HCT116 (cell line): ENCODE measurements around the gene TRIM59. TPM values are rescaled to one million over a fixed set of nuclear protein-coding genes. Genes with fewer than 3 reads are reported as not detected.

Source experiments
- ATAC-seq: fragments of 200-7000 bp; cut with Tn5 transposase; 2 replicates; pipeline ENCODE4 v1.9.1; 2020; ENCODE audit warnings: mild to moderate bottlenecking, moderate library complexity
- BruUV-seq: library from RNA; stranded (reverse); fragments of 400-500 nt; replicated peaks from 2 replicates; lab custom pipeline; 2021; lab: Mats Ljungman, UMichigan
- CTCF ChIA-PET: fragments of 300-600 bp; sonication (Branson Sonifier 250); formaldehyde crosslinking; loops from one replicate; lab custom pipeline; 2021; ENCODE audit warnings: antibody characterized with exemption; lab: Charles Lee
- POLR2A ChIA-PET: fragments of 300-600, 350-600 bp; sonication (Branson Sonifier 250); formaldehyde crosslinking; loops from one replicate; lab custom pipeline; 2021; ENCODE audit warnings: antibody characterized with exemption; lab: Charles Lee
- RAD21 ChIA-PET, 2 experiments: fragments of 300-600 bp; sonication (Branson Sonifier 250); formaldehyde crosslinking; loops; one replicate each; lab custom pipeline; 2023; ENCODE audit warnings: low total read pairs in 2 of 2; ENCODE audit not compliant: uncharacterized antibody in 2 of 2, unreplicated experiment in 2 of 2, low non-redundant PET in 1 of 2; lab: Charles Lee
- DNase-seq: peaks from one replicate; pipeline ENCODE4 v3.0.0-alpha.2; 2010; ENCODE audit warnings: low read depth, low spot score
- H2AFZ ChIP-seq: fragments of 200-600 bp; shearing (Covaris generic), sonication (generic); 2 replicates; pipeline ENCODE4 v1.6.1; 2017; ENCODE audit warnings: low read depth, mixed run types, mixed read lengths, antibody characterized with exemption, low read length; ENCODE audit not compliant: poor library complexity, severe bottlenecking
- H3K27ac ChIP-seq: 2 replicates; pipeline ENCODE4 v1.5.1; 2012; ENCODE audit warnings: low read depth, low read length
- H3K27me3 ChIP-seq: fragments of 200-600 bp; sonication (generic); 2 replicates; pipeline ENCODE4 v1.6.1; 2016; ENCODE audit warnings: mixed run types, low read length, mixed read lengths; ENCODE audit not compliant: insufficient read depth
- H3K36me3 ChIP-seq, 2 experiments: fragments of 200-500 bp in 1 of 2; fragments of 200-600 bp in 1 of 2; sonication (Bioruptor generic) in 1 of 2; sonication (generic) in 1 of 2; 2 replicates each; pipeline versions ENCODE4 v1.5.1 to v1.6.1; 2014 to 2016; ENCODE audit warnings: low read length in 2 of 2, inconsistent platforms in 1 of 2, mixed read lengths in 1 of 2, mixed run types in 1 of 2; ENCODE audit not compliant: insufficient read depth in 2 of 2, control insufficient read depth in 1 of 2
- H3K4me1 ChIP-seq, 2 experiments: fragments of 200-600 bp in 1 of 2; sonication (generic) in 1 of 2; 2 replicates each; pipeline versions ENCODE4 v1.5.1 to v1.6.1; 2012 to 2017; ENCODE audit warnings: low read length in 2 of 2, inconsistent platforms in 1 of 2, mild to moderate bottlenecking in 1 of 2, mixed read lengths in 1 of 2, mixed run types in 1 of 2, moderate library complexity in 1 of 2; ENCODE audit not compliant: insufficient read depth in 2 of 2, control insufficient read depth in 1 of 2
- H3K4me2 ChIP-seq: fragments of 200-600 bp; sonication (generic); 2 replicates; pipeline ENCODE4 v1.6.1; 2017; ENCODE audit warnings: mixed run types, low read length, mixed read lengths
- H3K4me3 ChIP-seq, 2 experiments: fragments of 200-600 bp in 1 of 2; sonication (generic) in 1 of 2; replicated peaks in 1 of 2; 2 replicates each; pipeline ENCODE4 v1.5.1; 2011 to 2016; ENCODE audit warnings: low read length in 2 of 2, control low read depth in 1 of 2, low read depth in 1 of 2, mild to moderate bottlenecking in 1 of 2, mixed read lengths in 1 of 2, mixed run types in 1 of 2
- H3K79me2 ChIP-seq: fragments of 200-600 bp; sonication (generic); 2 replicates; pipeline ENCODE4 v1.6.1; 2017; ENCODE audit warnings: mild to moderate bottlenecking, mixed run types, low read length, moderate library complexity, mixed read lengths; ENCODE audit not compliant: insufficient read depth
- H3K9ac ChIP-seq: fragments of 200-600 bp; sonication (generic); 2 replicates; pipeline ENCODE4 v1.6.1; 2016; ENCODE audit warnings: low read length, mixed read lengths
- H3K9me2 ChIP-seq: fragments of 200-600 bp; sonication (generic), shearing (Covaris generic); 2 replicates; pipeline ENCODE4 v1.6.1; 2017; ENCODE audit warnings: mixed run types, mild to moderate bottlenecking, moderate library complexity; ENCODE audit not compliant: insufficient read depth
- H3K9me3 ChIP-seq, 2 experiments: fragments of 200-500 bp in 1 of 2; fragments of 200-600 bp in 1 of 2; sonication (Bioruptor generic) in 1 of 2; sonication (generic) in 1 of 2; 2 replicates each; pipeline ENCODE4 v1.6.1; 2014 to 2017; ENCODE audit warnings: low read length in 2 of 2, mixed read lengths in 2 of 2, inconsistent platforms in 1 of 2, low read depth in 1 of 2, mild to moderate bottlenecking in 1 of 2, mixed run types in 1 of 2, moderate library complexity in 1 of 2; ENCODE audit not compliant: control insufficient read depth in 1 of 2, insufficient read depth in 1 of 2
- H4K20me1 ChIP-seq: fragments of 200-600 bp; sonication (generic), shearing (Covaris generic); 2 replicates; pipeline ENCODE4 v1.6.1; 2017; ENCODE audit warnings: mixed run types, mild to moderate bottlenecking, moderate library complexity; ENCODE audit not compliant: insufficient read depth
- CBX3 ChIP-seq: IDR thresholded peaks from 2 replicates; pipeline ENCODE4 v1.6.1; 2012; ENCODE audit warnings: low read depth
- CEBPB ChIP-seq: IDR thresholded peaks from 2 replicates; pipeline ENCODE4 v1.6.1; 2012; ENCODE audit warnings: low read depth
- CTCF ChIP-seq, 3 experiments: fragments of 200-600 bp in 1 of 3; sonication (generic) in 1 of 3; IDR thresholded peaks in 2 of 3; conservative IDR thresholded peaks in 1 of 3; 2 replicates each; pipeline ENCODE4 v1.5.1; 2012 to 2017; ENCODE audit warnings: low read depth in 2 of 3, low read length in 2 of 3, antibody characterized with exemption in 1 of 3, borderline replicate concordance in 1 of 3, control low read depth in 1 of 3, mild to moderate bottlenecking in 1 of 3, mixed read lengths in 1 of 3, mixed run types in 1 of 3, moderate library complexity in 1 of 3; ENCODE audit not compliant: insufficient read depth in 1 of 3
- ELF1 ChIP-seq: IDR thresholded peaks from 2 replicates; pipeline ENCODE4 v1.6.1; 2012; ENCODE audit warnings: low read depth, borderline replicate concordance
- POLR2AphosphoS5 ChIP-seq: IDR thresholded peaks from 2 replicates; pipeline ENCODE4 v1.6.1; 2011; ENCODE audit warnings: mild to moderate bottlenecking, low read depth, low read length, moderate library complexity
- RAD21 ChIP-seq: IDR thresholded peaks from 2 replicates; pipeline ENCODE4 v1.6.1; 2012; ENCODE audit warnings: low read depth, mild to moderate bottlenecking
- REST ChIP-seq: IDR thresholded peaks from 2 replicates; pipeline ENCODE4 v1.6.1; 2012; ENCODE audit warnings: low read depth
- YY1 ChIP-seq: IDR thresholded peaks from 2 replicates; pipeline ENCODE4 v1.6.1; 2011; ENCODE audit warnings: low read length, low read depth, moderate library complexity, mild to moderate bottlenecking; ENCODE audit not compliant: insufficient replicate concordance; ENCODE audit errors: extremely low read depth
- ZBTB33 ChIP-seq: IDR thresholded peaks from 2 replicates; pipeline ENCODE4 v1.6.1; 2011; ENCODE audit warnings: mild to moderate bottlenecking, low read length, moderate library complexity; ENCODE audit not compliant: insufficient replicate concordance; ENCODE audit errors: extremely low read depth
- ZFX ChIP-seq: fragments of 450-650 bp; IDR thresholded peaks from 2 replicates; pipeline ENCODE4 v1.6.1; 2017
- intact Hi-C: fragments of 100-400 bp; cut with micrococcal nuclease; formaldehyde crosslinking; loops from 2 replicates; pipeline ENCODE4 v1.10.0; 2022
- total RNA-seq: library from RNA; stranded (reverse); gene quantifications from one replicate; pipeline ENCODE4 v1.2.1, GENCODE V29; 2021; ENCODE audit not compliant: unreplicated experiment

The TRIM59 gene
- total RNA-seq, 1 experiment from 2014 or later, result 41.6 TPM

- TF ChIP-seq ZBTB33, result no peak
- TF ChIP-seq RAD21, result no peak
- TF ChIP-seq ZFX, result no peak
- no peak for TF ChIP-seq ELF1
These were observed 1.3 kb upstream of the TRIM59 start (continued) for GRCh38 chr3:160450846-160451245.

- H3K4me1 ChIP-seq, result peaks cover 8 to 37% of the 10 kb centered on the region in 2 experiments
- no peak for DNase-seq
- intact Hi-C loops, result no loop called here
These were observed 546 bp downstream of the TRIM59 start for GRCh38 chr3:160448845-160449635.

More at GRCh38 chr3:160448845-160449635, 546 bp downstream of the TRIM59 start:
- ChIA-PET CTCF (interaction anchor here (0.8 to 1.3 kb wide), 3 partner anchors 12 to 443 kb away, joined by 3 read pairs; no protein-coding TSS in a partner anchor), POLR2A (interaction anchor here (1.0 to 1.2 kb wide), 3 partner anchors 12 to 37 kb away, joined by 3 read pairs; no protein-coding TSS in a partner anchor), RAD21 (interaction anchor here in 1 of 2 experiments (0.6 kb wide), 1 partner anchor 978 kb away, joined by 3 read pairs; no protein-coding TSS in a partner anchor)
- Histone ChIP-seq H3K79me2 (peaks cover 55% of the 10 kb centered on the region), H3K9me2 (no peaks in the 10 kb centered on the region), H3K9ac (peak overlapping the region; percentile 91), H3K9me3 (no peaks in the 10 kb centered on the region), H3K27ac (peak overlapping the region; percentile 92), H3K4me2 (peak overlapping the region; percentile 83), H3K36me3 (peaks cover 2 to 24% of the 10 kb centered on the region in 2 experiments; a peak in 2 of 4 replicates), H3K4me3 (peak overlapping the region; percentile 75 to 77), H4K20me1 (peaks cover 5% of the 10 kb centered on the region; the same call in 1 of the 2 replicates), H3K27me3 (no peaks in the 10 kb centered on the region), H2AFZ (no peak overlapping the region)
- BruUV-seq, result TSS peak; percentile 68
- peak; percentile 83 for ATAC-seq
- no peak for TF ChIP-seq CTCF (IDR thresholded peaks at IDR 0.05 in 2 of 3, conservative IDR thresholded peaks at IDR 0.05 in 1 of 3; ENCODE audit: borderline replicate concordance in 1 of 3, insufficient read depth in 1 of 3, low read depth in 2 of 3, low read length in 2 of 3)
- no peak for TF ChIP-seq REST
- peak; percentile 53 for TF ChIP-seq YY1
- TF ChIP-seq CBX3, result no peak
- no peak for TF ChIP-seq POLR2AphosphoS5
- no peak for TF ChIP-seq CEBPB
